ENCODE data around the gene ARPC1A.
"Not testable (repeated sequence)": the region's sequence is repeated elsewhere in the genome, so short reads cannot be mapped to it uniquely, and the experiment has no call there.

Gene ARPC1A

GRCh38 chr7:99407872-99408378 lies 82.2 kb downstream of the ARPC1A start:
- DNase-seq (ENCODE audit: low read depth, low spot score), result no peak
- Histone ChIP-seq H3K27me3 (ENCODE audit: insufficient read depth, insufficient read length) (no peaks in the 10 kb centered on the region), H3K4me3 (ENCODE audit: insufficient read length, low read depth) (peak overlapping the region; percentile 98), H3K36me3 (ENCODE audit: insufficient read depth, insufficient read length, low read length) (peaks cover 60% of the 10 kb centered on the region), H3K9ac (ENCODE audit: insufficient read length, low read depth) (peak overlapping the region; percentile 97), H3K4me1 (ENCODE audit: insufficient read depth, insufficient read length) (peaks cover 4% of the 10 kb centered on the region), H3K9me3 (ENCODE audit: insufficient read depth, low read length) (no peaks in the 10 kb centered on the region)
- no peak for TF ChIP-seq SUZ12 (IDR thresholded peaks at IDR 0.05; ENCODE audit: extremely low read depth, insufficient read depth, insufficient read length)
- no peak for TF ChIP-seq YY1 (IDR thresholded peaks at IDR 0.05; ENCODE audit: insufficient read depth, insufficient read length)
- no peak for TF ChIP-seq ZNF274 (IDR thresholded peaks at IDR 0.05; ENCODE audit: low read depth, low read length)

GRCh38 chr7:99408379-99409191 lies 82.9 kb downstream of the ARPC1A start, which contains the start of the genes BUD31 and PDAP1:
Gene BUD31, plus strand, starts transcription at chr7:99408969. Its CDS starts 2,124 bp downstream, at chr7:99411093.
Gene PDAP1, minus strand, starts transcription at chr7:99408597. Its CDS starts 49 bp downstream, at chr7:99408548.
- Histone ChIP-seq H3K36me3 (ENCODE audit: insufficient read depth, insufficient read length, low read length) (peaks cover 60% of the 10 kb centered on the region), H3K4me1 (ENCODE audit: insufficient read depth, insufficient read length) (peaks cover 4% of the 10 kb centered on the region), H3K4me3 (ENCODE audit: insufficient read length, low read depth) (peak within 1 kb of the TSS; percentile 98), H3K27me3 (ENCODE audit: insufficient read depth, insufficient read length) (no peaks in the 10 kb centered on the region), H3K9me3 (ENCODE audit: insufficient read depth, low read length) (no peaks in the 10 kb centered on the region), H3K9ac (ENCODE audit: insufficient read length, low read depth) (peak within 1 kb of the TSS; percentile 97)
- DNase-seq (ENCODE audit: low read depth, low spot score), result peak; percentile 91
- TF ChIP-seq ZNF274 (IDR thresholded peaks at IDR 0.05; ENCODE audit: low read depth, low read length), result no peak
- no peak for TF ChIP-seq SUZ12 (IDR thresholded peaks at IDR 0.05; ENCODE audit: extremely low read depth, insufficient read depth, insufficient read length)
- TF ChIP-seq YY1 (IDR thresholded peaks at IDR 0.05; ENCODE audit: insufficient read depth, insufficient read length), result no peak

GRCh38 chr7:99409192-99409572 lies 83.5 kb downstream of the ARPC1A start:
- H3K36me3 ChIP-seq (ENCODE audit: insufficient read depth, insufficient read length, low read length), result peaks cover 60% of the 10 kb centered on the region
- H3K4me3 ChIP-seq (ENCODE audit: insufficient read length, low read depth), result peak overlapping the region; percentile 98
- no peak for DNase-seq (ENCODE audit: low read depth, low spot score)
- no peaks in the 10 kb centered on the region for H3K27me3 ChIP-seq (ENCODE audit: insufficient read depth, insufficient read length)
- no peaks in the 10 kb centered on the region for H3K9me3 ChIP-seq (ENCODE audit: insufficient read depth, low read length)
- TF ChIP-seq YY1 (IDR thresholded peaks at IDR 0.05; ENCODE audit: insufficient read depth, insufficient read length) (no peak), SUZ12 (IDR thresholded peaks at IDR 0.05; ENCODE audit: extremely low read depth, insufficient read depth, insufficient read length) (no peak), ZNF274 (IDR thresholded peaks at IDR 0.05; ENCODE audit: low read depth, low read length) (no peak)
- peaks cover 4% of the 10 kb centered on the region for H3K4me1 ChIP-seq (ENCODE audit: insufficient read depth, insufficient read length)
- H3K9ac ChIP-seq (ENCODE audit: insufficient read length, low read depth), result peak overlapping the region; percentile 97

- H3K9me3 ChIP-seq (ENCODE audit: insufficient read depth, low read length), result no peaks in the 10 kb centered on the region
- peaks cover 4% of the 10 kb centered on the region for H3K4me1 ChIP-seq (ENCODE audit: insufficient read depth, insufficient read length)
- no peaks in the 10 kb centered on the region for H3K27me3 ChIP-seq (ENCODE audit: insufficient read depth, insufficient read length)
- peak overlapping the region; percentile 97 for H3K9ac ChIP-seq (ENCODE audit: insufficient read length, low read depth)
- H3K4me3 ChIP-seq (ENCODE audit: insufficient read length, low read depth), result peak overlapping the region; percentile 98
- TF ChIP-seq YY1 (IDR thresholded peaks at IDR 0.05; ENCODE audit: insufficient read depth, insufficient read length), result no peak
- no peak for TF ChIP-seq ZNF274 (IDR thresholded peaks at IDR 0.05; ENCODE audit: low read depth, low read length)
- TF ChIP-seq SUZ12 (IDR thresholded peaks at IDR 0.05; ENCODE audit: extremely low read depth, insufficient read depth, insufficient read length), result no peak
- DNase-seq (ENCODE audit: low read depth, low spot score), result no peak
- H3K36me3 ChIP-seq (ENCODE audit: insufficient read depth, insufficient read length, low read length), result peaks cover 60% of the 10 kb centered on the region
These were observed 84.1 kb downstream of the ARPC1A start for GRCh38 chr7:99409806-99410205.

GRCh38 chr7:99410635-99411034 lies 84.9 kb downstream of the ARPC1A start:
- peak overlapping the region; percentile 12 for H3K9ac ChIP-seq (ENCODE audit: insufficient read length, low read depth)
- H3K9me3 ChIP-seq (ENCODE audit: insufficient read depth, low read length), result no peaks in the 10 kb centered on the region
- H3K36me3 ChIP-seq (ENCODE audit: insufficient read depth, insufficient read length, low read length), result peaks cover 57% of the 10 kb centered on the region
- no peak overlapping the region for H3K4me3 ChIP-seq (ENCODE audit: insufficient read length, low read depth)
- H3K4me1 ChIP-seq (ENCODE audit: insufficient read depth, insufficient read length), result peaks cover 2% of the 10 kb centered on the region
- no peak for TF ChIP-seq YY1 (IDR thresholded peaks at IDR 0.05; ENCODE audit: insufficient read depth, insufficient read length)
- no peak for TF ChIP-seq SUZ12 (IDR thresholded peaks at IDR 0.05; ENCODE audit: extremely low read depth, insufficient read depth, insufficient read length)
- TF ChIP-seq ZNF274 (IDR thresholded peaks at IDR 0.05; ENCODE audit: low read depth, low read length), result no peak
- no peak for DNase-seq (ENCODE audit: low read depth, low spot score)
- H3K27me3 ChIP-seq (ENCODE audit: insufficient read depth, insufficient read length), result no peaks in the 10 kb centered on the region

- H3K27me3 ChIP-seq (ENCODE audit: insufficient read depth, insufficient read length); H3K4me1 ChIP-seq (ENCODE audit: insufficient read depth, insufficient read length); H3K9ac ChIP-seq (ENCODE audit: insufficient read length, low read depth); H3K9me3 ChIP-seq (ENCODE audit: insufficient read depth, low read length); DNase-seq (ENCODE audit: low read depth, low spot score); H3K4me3 ChIP-seq (ENCODE audit: insufficient read length, low read depth): not testable (repeated sequence)
- H3K36me3 ChIP-seq (ENCODE audit: insufficient read depth, insufficient read length, low read length), result peaks cover 88% of the 10 kb centered on the region
These were observed 89.9 kb downstream of the ARPC1A start for GRCh38 chr7:99415513-99416127.
